LNCaP clone FGC (cell line): ENCODE measurements around the gene PRM2.

ENCODE experiments used
- DNase-seq: peaks from one replicate; pipeline ENCODE4 v3.0.0-alpha.2; 2011; ENCODE audit warnings: low read depth
- H3K4me3 ChIP-seq: 2 replicates; pipeline ENCODE4 v1.5.1; 2011; ENCODE audit warnings: mild to moderate bottlenecking, low read depth, low read length, control low read depth
- TF ChIP-seq, protein P1 (sequence below): IDR thresholded peaks from 2 replicates; pipeline ENCODE4 v1.5.1; 2012; ENCODE audit warnings: mild to moderate bottlenecking; ENCODE audit not compliant: control insufficient read depth, insufficient read depth; ENCODE audit errors: extremely low read depth

Gene PRM2

GRCh38 chr16:11319529-11320146 is 43.4 kb upstream of the PRM2 start:
- TF ChIP-seq, protein P1, sequence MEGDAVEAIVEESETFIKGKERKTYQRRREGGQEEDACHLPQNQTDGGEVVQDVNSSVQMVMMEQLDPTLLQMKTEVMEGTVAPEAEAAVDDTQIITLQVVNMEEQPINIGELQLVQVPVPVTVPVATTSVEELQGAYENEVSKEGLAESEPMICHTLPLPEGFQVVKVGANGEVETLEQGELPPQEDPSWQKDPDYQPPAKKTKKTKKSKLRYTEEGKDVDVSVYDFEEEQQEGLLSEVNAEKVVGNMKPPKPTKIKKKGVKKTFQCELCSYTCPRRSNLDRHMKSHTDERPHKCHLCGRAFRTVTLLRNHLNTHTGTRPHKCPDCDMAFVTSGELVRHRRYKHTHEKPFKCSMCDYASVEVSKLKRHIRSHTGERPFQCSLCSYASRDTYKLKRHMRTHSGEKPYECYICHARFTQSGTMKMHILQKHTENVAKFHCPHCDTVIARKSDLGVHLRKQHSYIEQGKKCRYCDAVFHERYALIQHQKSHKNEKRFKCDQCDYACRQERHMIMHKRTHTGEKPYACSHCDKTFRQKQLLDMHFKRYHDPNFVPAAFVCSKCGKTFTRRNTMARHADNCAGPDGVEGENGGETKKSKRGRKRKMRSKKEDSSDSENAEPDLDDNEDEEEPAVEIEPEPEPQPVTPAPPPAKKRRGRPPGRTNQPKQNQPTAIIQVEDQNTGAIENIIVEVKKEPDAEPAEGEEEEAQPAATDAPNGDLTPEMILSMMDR, result no peak
- no peak overlapping the region for H3K4me3 ChIP-seq
- DNase-seq, result no peak

- H3K4me3 ChIP-seq, result no peak overlapping the region
- no peak for DNase-seq
- TF ChIP-seq, protein P1, result no peak
These were observed 42.5 kb upstream of the PRM2 start for GRCh38 chr16:11318817-11319216.

DNA sequence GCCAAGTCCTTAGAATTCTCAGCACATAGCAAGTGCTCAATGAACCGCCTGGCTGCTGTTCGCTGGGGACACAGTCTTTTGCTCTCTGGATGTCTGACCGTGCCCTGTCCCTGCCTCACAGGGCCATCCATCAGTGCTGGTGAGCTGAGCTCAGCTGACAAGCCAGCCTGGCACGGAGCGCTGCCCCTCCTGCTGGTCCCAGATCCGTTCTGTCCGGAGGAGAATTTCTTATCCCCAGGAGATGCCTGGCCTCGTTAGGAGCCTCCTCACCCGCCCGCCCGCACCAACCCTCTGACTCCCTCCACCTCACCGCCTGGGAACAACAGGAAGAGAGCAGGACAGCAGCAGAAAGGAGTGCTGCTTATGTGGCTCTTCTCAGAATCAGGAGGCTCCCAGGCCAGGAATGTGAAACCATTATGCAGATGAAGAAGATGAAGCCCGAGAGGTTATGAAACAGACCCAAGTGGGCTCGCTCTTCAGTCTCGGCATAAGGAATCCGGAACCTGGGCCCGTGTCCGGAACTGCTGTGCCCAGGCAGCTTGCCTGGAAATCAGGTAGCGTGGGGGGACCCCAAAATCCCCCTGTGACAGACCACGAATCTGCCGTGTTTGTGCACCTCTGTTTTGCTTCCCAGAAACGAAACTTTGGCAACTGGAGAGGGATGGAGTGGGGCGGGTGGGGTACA is 40.2 kb upstream of the PRM2 start:
- TF ChIP-seq, protein P1, result no peak
- DNase-seq, result no peak
- no peak overlapping the region for H3K4me3 ChIP-seq

DNA sequence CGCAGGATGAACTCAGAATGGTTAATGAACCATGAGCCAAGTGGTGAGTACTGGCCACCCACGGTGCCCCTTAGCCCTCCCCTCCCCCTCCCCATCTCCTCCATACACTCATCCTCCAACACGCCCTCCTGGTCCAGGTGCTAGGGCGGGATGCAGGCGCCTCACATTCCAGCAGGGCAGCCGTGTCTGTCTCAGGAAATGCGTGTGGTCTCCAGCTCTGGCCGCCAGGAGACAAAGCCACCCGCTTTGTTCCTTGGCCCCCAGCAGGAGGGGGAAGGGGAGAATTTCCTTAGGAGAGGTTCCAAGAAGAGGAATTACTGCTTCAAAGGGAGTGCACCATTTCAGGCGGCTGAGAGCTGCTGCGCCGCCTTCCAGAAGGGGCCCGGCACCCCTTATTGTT is 39.2 kb upstream of the PRM2 start:
- H3K4me3 ChIP-seq, result no peak overlapping the region
- no peak for DNase-seq
- TF ChIP-seq, protein P1, result no peak

DNA sequence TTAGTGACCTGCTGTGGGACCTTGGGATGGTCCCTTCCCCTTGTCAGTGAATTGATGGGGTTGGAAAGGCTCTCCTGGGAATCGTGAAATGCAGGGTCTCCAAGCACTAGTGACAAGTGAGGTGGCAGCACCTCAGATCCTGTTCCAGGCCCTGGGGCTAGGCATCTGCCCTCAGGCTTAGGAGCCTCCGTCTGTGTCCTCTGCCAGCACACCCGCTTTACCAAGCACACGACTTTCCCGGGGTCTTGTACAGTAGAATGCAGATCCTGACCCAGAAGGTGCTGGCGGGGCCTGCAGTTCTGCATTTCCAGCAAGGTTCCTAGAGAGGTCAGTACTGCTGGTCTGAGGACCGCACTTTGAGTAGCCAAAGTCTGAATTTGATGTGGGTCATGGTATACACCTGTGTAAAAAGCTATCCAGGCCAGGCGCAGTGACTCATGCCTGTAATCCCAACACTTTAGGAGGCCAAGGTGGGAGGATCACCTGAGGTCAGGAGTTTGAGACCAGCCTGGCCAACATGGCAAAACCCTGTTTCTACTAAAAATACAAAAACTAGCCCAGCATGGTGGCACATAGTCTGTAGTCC is 38.1 kb upstream of the PRM2 start:
- no peak for DNase-seq
- TF ChIP-seq, protein P1, result no peak
- H3K4me3 ChIP-seq, result no peak overlapping the region

GRCh38 chr16:11313493-11314308 is 37.4 kb upstream of the PRM2 start:
- TF ChIP-seq, protein P1, result no peak
- H3K4me3 ChIP-seq, result no peak overlapping the region
- no peak for DNase-seq
